ENCODE data around the gene CAVIN2.
"Not testable (repeated sequence)": the region's sequence is repeated elsewhere in the genome, so short reads cannot be mapped to it uniquely, and the experiment has no call there.

Gene CAVIN2

DNA sequence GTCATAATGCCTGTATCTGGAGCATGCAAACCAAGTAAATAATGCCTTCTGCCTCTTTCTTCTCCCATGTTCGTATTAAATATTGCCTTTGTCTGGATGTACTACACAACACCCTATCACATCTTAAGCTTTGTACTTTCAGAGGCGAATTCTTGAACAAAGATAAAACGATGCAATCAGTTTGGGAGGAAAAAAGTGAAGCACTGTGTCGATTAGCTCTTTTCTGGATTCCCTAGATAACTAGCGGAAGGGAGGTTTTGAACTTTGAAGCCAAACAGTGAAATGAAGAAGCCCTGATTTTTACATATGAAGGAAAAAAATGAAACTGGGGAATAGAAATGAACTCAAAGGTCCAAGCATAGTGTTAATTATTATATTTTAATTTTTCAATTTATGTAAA is 44.7 kb downstream of the CAVIN2 start:
- DNase-seq (ENCODE audit: low read depth in 1 of 2, low spot score in 1 of 2) = no peak

DNA sequence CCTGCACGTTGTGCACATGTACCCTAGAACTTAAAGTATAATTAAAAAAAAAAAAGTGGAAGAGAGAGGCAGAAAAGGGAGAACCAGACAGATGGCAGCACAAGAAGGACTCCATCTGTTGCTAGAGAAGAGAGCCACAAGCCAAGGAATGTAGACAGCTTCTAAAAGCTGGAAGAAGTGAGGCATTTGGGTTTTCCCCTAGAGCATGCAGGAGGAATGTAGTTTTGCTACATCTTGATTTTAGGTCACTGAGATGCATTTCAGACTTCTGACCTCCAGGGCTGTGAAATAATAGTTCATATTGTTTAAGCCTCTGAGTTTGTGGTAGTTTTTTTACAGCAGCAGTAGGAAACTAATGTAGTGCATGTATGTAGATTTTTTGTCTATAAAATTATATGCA is 46.0 kb downstream of the CAVIN2 start:
- DNase-seq (ENCODE audit: low read depth in 1 of 2, low spot score in 1 of 2) = no peak

DNA sequence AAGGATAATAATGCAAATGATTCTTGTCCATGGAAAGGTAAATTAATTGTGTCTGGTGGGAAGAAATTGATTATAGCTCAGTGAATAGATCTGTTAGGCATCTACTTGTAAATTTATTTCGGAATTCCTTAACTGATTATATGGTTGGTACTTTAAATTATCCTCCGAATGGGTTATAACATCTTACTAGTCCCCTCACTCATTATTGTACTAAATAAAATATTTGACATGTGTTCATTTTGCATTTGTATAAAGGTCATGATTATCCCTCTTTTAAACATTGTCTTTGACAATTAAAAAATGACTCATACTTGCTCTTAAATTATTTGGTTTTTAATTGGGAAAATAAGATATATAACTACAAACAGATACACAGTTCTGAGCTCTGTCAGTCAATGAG is 47.4 kb downstream of the CAVIN2 start:
- no peak for DNase-seq (ENCODE audit: low read depth in 1 of 2, low spot score in 1 of 2)

DNA sequence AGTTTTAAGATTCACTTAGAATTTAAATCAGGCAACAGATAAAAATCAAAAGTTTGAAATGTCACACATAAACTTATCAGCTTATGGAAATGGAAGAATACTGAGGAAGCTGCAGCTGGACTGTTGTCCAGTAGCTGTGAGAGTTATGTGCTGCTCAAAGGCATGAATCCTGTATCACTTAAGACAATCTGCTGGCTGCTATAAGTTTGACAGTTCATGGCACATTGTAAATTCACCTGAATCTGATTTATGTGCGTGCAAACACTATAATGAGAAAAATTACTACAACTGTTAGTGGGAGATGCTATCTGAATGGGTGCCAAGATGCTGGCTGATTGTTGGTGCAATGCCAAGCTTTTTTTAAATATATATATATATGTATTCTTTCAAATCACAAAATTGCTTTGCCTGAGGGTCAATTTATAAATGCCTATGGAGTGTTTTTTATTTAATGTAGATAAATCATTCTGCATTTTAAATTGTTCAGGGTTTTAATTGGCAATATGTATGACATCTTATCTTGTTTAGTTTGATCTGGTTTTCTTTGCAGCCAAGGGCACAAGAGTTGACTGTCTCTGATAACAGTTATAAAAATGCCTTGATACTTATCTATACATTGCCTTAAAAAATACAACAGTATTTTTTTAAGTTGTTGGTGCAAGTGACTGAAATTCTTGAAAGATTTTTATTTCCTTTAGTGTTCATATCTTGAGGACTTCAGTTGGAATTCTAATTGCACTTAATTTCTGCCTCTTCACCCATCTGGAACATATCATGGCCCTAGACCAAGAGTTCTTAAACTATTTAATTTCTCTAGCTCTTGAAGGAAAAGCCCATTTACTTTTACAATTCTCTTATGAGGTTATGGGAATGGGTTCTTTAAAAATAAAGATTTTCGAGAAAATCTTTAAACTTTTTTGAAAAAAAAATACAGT is 48.7 kb downstream of the CAVIN2 start:
- DNase-seq (ENCODE audit: low read depth in 1 of 2, low spot score in 1 of 2) = no peak

DNA sequence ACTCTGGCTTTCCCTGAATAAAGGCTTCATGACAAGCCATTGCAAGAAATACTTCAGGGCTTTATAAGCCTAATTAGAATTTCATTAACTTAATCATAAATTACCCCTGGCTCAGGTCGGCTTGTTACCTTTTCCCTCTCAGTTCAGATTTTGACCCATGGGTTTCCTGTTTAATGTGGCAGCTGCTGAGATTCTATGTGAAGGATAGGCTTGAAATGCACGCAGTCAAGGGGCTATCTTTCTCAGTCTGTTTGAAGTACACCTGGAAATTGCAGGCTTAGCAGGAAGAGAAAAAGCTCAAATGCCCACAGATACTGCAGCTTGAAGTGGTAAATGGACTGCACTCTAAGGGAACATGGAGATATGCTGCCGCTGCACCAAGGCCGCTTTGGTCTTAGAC is 49.4 kb downstream of the CAVIN2 start:
- no peak for DNase-seq (ENCODE audit: low read depth in 1 of 2, low spot score in 1 of 2)

DNA sequence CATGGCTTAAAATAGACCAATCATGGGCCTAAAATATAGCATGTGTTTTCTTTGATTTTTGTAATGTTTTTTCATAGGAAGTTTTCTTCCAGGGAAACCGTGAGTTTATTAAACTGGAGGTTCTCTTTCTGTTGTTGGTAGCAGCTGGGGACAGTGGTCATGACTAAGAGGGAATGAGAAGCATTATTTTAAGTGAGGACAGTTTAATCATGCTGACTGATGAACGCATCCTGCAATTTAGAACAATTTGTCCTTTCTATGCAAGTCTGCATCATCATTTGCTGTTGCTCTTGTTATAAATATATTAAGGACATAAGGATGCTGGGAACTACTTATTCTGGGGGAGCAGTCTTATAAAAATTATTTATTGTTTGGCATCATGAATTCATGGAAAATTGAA is 51.2 kb downstream of the CAVIN2 start:
- DNase-seq (ENCODE audit: low read depth in 1 of 2, low spot score in 1 of 2) = no peak

DNA sequence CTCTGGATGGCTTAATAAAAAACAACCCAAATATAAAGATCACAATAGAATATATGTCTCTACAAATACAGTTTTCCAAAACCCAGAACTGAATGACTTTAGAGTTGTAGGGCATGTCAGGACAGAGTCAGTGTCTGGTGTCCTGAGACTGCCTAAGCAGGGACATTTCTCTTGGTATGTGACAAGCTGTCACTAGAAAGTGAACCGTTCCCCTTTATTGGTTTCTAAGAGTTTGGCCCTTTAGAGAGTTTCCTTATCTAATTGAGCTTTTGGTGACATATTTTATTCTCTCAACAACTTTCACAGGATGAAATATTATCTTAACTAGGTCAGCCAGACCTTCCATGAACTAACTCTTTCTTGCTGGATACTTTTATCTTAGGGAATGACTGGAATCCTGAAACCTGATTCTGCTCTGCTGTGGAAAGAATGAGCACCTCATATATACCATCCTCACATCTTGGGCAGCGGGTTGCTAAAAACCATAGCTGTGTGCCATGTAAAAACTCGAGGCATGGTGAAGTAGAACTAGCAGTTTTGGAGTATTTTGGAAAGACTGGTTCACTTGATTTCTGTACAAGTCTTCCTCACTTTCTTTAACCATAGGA is 54.8 kb downstream of the CAVIN2 start:
- no peak for DNase-seq (ENCODE audit: low read depth in 1 of 2, low spot score in 1 of 2)

DNA sequence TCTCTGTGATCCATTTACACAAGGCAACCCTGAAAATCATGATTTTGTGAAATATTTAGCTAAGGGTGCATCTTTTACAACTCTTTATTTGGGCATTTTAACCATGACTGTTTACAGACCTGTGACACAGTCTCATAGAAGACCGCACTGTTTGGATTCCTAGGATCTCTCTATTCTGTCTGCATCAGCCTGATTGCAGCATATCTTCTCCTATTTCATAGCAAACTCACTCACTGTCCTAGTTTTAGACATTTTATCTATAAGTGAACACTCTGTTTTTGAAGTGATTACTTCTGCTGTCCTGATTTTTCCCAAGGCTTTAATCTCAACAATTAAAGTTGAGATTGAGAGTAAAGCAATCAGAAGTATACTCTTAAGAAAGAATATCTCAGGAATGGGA is 56.2 kb downstream of the CAVIN2 start:
- no peak for DNase-seq (ENCODE audit: low read depth in 1 of 2, low spot score in 1 of 2)

DNA sequence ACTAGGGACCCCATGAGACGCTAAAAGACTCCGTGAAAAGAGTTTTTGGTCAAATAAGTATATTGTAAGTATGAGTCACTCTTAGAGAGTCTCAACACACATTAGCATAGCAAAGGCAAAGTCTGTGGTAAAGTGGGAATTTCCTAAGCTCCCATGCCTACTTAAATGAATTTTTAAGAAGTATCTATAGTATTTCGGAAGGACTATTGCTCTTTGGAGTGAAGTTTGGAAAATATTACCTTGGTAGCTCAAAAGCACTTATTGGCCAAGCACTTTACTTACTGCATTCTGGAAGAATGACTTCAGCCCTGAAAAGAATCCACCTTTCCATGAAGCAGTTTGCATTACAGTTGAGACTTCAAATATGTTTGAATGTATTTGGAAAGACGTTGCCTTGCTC is 57.1 kb downstream of the CAVIN2 start:
- no peak for DNase-seq (ENCODE audit: low read depth in 1 of 2, low spot score in 1 of 2)

DNA sequence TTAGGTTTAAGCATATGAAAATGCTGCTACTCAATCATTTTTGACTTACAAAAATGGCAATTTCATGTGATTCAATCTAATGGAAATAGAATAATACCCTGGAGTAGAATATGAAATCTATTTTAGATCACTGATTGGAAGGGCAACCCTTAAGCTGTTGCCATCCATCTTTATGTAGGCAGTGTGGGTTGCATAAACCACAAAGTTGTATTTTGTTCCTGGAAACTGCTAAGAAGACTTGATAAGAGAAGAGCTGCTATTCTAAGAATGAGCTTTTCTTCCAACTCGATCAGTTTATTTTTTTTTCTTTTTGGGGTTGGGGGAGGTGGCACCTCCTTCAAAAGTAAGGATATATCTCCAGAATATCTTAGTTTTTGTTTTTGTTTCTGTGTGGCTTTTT is 60.2 kb downstream of the CAVIN2 start:
- DNase-seq (ENCODE audit: low read depth in 1 of 2, low spot score in 1 of 2) = no peak

DNA sequence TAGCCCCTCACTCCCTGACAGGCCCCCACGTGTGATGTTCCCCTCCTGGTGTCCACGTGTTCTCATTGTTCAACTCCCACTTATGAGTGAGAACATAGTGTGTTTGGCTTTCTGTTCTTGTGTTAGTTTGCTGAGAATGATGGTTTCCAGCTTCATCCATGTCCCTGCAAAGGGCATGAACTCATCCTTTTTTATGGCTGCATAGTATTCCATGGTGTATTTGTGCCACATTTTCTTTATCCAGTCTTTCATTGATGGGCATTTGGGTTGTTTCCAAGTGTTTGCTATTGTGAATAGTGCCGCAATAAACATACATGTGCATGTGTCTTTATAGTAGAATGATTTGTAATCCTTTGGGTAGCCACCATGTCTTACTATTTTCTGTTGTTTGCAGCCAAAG is 61.2 kb downstream of the CAVIN2 start:
- DNase-seq (ENCODE audit: low read depth in 1 of 2, low spot score in 1 of 2) = not testable (repeated sequence)
